ENCODE data around the gene NR2C1. TPM values are rescaled to one million over a fixed set of nuclear protein-coding genes. Genes with fewer than 3 reads are reported as not detected.
A peak's percentile ranks its signal among the peaks of the same experiment; 100 is the strongest.

The NR2C1 gene
- total RNA-seq, 2 experiments from 2014 or later = 19.8 to 24.6 TPM

- DNase-seq = no peak
- no peaks in the 10 kb centered on the region for H3K27me3 Mint-ChIP-seq (ENCODE audit: low read depth)
- peaks cover 12% of the 10 kb centered on the region for H3K4me1 Mint-ChIP-seq (ENCODE audit: low read depth)
- no peak overlapping the region for H3K27ac Mint-ChIP-seq
- peaks cover 20% of the 10 kb centered on the region for H3K36me3 Mint-ChIP-seq (ENCODE audit: low read depth)
- H3K4me3 Mint-ChIP-seq = no peak overlapping the region
- H3K9me3 Mint-ChIP-seq = no peaks in the 10 kb centered on the region
- CTCF ChIA-PET = interaction anchor here (0.9 kb wide), 1 partner anchor 38 kb away, joined by 3 read pairs; the partner anchor contains the start of gene NR2C1
- intact Hi-C loops (cut with micrococcal nuclease) = no loop called here
These were observed 38.7 kb downstream of the NR2C1 start for GRCh38 chr12:95034750-95035149.

GRCh38 chr12:95022477-95022876, 50.9 kb downstream of the NR2C1 start:
- intact Hi-C loops (cut with micrococcal nuclease) = no loop called here
- Mint-ChIP-seq H3K4me1 (ENCODE audit: low read depth) (no peaks in the 10 kb centered on the region), H3K27me3 (ENCODE audit: low read depth) (no peaks in the 10 kb centered on the region), H3K36me3 (ENCODE audit: low read depth) (peaks cover 13% of the 10 kb centered on the region), H3K27ac (no peak overlapping the region), H3K4me3 (no peak overlapping the region), H3K9me3 (no peaks in the 10 kb centered on the region)
- CTCF ChIA-PET = interaction anchor here (0.6 kb wide), 1 partner anchor 77 kb away, joined by 3 read pairs; no protein-coding TSS in a partner anchor
- no peak for DNase-seq

- H3K9me3 Mint-ChIP-seq = peaks cover 3% of the 10 kb centered on the region
- H3K4me1 Mint-ChIP-seq (ENCODE audit: low read depth) = peaks cover under 1% of the 10 kb centered on the region
- CTCF ChIA-PET = interaction anchor here (0.9 kb wide), 1 partner anchor 47 kb away, joined by 4 read pairs; no protein-coding TSS in a partner anchor
- no peaks in the 10 kb centered on the region for H3K27me3 Mint-ChIP-seq (ENCODE audit: low read depth)
- no peak overlapping the region for H3K4me3 Mint-ChIP-seq
- H3K36me3 Mint-ChIP-seq (ENCODE audit: low read depth) = peaks cover 11% of the 10 kb centered on the region
- DNase-seq = no peak
- H3K27ac Mint-ChIP-seq = no peak overlapping the region
- intact Hi-C loops (cut with micrococcal nuclease) = no loop called here
These were observed 55.9 kb downstream of the NR2C1 start for GRCh38 chr12:95017482-95017881.

- intact Hi-C loops (cut with micrococcal nuclease) = no loop called here
- peaks cover 9% of the 10 kb centered on the region for H3K36me3 Mint-ChIP-seq (ENCODE audit: low read depth)
- H3K4me1 Mint-ChIP-seq (ENCODE audit: low read depth) = peaks cover 4% of the 10 kb centered on the region
- peaks cover 3% of the 10 kb centered on the region for H3K9me3 Mint-ChIP-seq
- no peaks in the 10 kb centered on the region for H3K27me3 Mint-ChIP-seq (ENCODE audit: low read depth)
- no peak overlapping the region for H3K4me3 Mint-ChIP-seq
- DNase-seq = no peak
- CTCF ChIA-PET = no interaction called here
- H3K27ac Mint-ChIP-seq = no peak overlapping the region
These were observed 57.3 kb downstream of the NR2C1 start for GRCh38 chr12:95016120-95016519.

GRCh38 chr12:95014554-95014953, 58.9 kb downstream of the NR2C1 start:
- Mint-ChIP-seq H3K27ac (no peak overlapping the region), H3K9me3 (peaks cover 3% of the 10 kb centered on the region), H3K27me3 (ENCODE audit: low read depth) (no peaks in the 10 kb centered on the region), H3K4me1 (ENCODE audit: low read depth) (peaks cover 4% of the 10 kb centered on the region), H3K4me3 (no peak overlapping the region), H3K36me3 (ENCODE audit: low read depth) (peaks cover 6% of the 10 kb centered on the region)
- no peak for DNase-seq
- CTCF ChIA-PET = interaction anchor here (0.6 to 0.7 kb wide), 2 partner anchors 11 to 981 kb away, joined by 3 to 5 read pairs; partner anchors contain the start of genes HAL and NDUFA12
- intact Hi-C loops (cut with micrococcal nuclease) = no loop called here

- peaks cover 16% of the 10 kb centered on the region for H3K9me3 Mint-ChIP-seq
- no peaks in the 10 kb centered on the region for H3K27me3 Mint-ChIP-seq (ENCODE audit: low read depth)
- H3K36me3 Mint-ChIP-seq (ENCODE audit: low read depth) = peaks cover 17% of the 10 kb centered on the region
- no peak overlapping the region for H3K4me3 Mint-ChIP-seq
- DNase-seq = no peak
- intact Hi-C loops (cut with micrococcal nuclease) = loop anchor here (10.0 kb wide), 1 partner anchor 801 kb away; no protein-coding TSS in a partner anchor
- CTCF ChIA-PET = no interaction called here
- no peak overlapping the region for H3K27ac Mint-ChIP-seq
- H3K4me1 Mint-ChIP-seq (ENCODE audit: low read depth) = peaks cover 24% of the 10 kb centered on the region
These were observed 67.2 kb downstream of the NR2C1 start for GRCh38 chr12:95006206-95006605.

GRCh38 chr12:95004610-95005009, 68.8 kb downstream of the NR2C1 start:
- CTCF ChIA-PET = interaction anchor here (0.6 kb wide), 1 partner anchor 359 kb away, joined by 3 read pairs; no protein-coding TSS in a partner anchor
- intact Hi-C loops (cut with micrococcal nuclease) = loop anchor here (5.0 to 10.0 kb wide), 4 partner anchors 362 to 800 kb away; partner anchors contain the start of gene CEP83
- H3K27ac Mint-ChIP-seq = peak overlapping the region; percentile 86

GRCh38 chr12:95003921-95004272, 69.5 kb downstream of the NR2C1 start:
- no peak for DNase-seq
- Mint-ChIP-seq H3K4me1 (ENCODE audit: low read depth) (peaks cover 46% of the 10 kb centered on the region), H3K9me3 (peaks cover 16% of the 10 kb centered on the region), H3K27me3 (ENCODE audit: low read depth) (no peaks in the 10 kb centered on the region), H3K27ac (peak overlapping the region; percentile 86), H3K4me3 (peak overlapping the region; percentile 89), H3K36me3 (ENCODE audit: low read depth) (peaks cover 32% of the 10 kb centered on the region)
- intact Hi-C loops (cut with micrococcal nuclease) = loop anchor here (1.0 to 10.0 kb wide), 12 partner anchors 16 to 1191 kb away; partner anchors contain the start of genes CEP83, ELK3, FGD6 and METAP2
- CTCF ChIA-PET = interaction anchor here (0.6 to 1.4 kb wide), 6 partner anchors 11 to 531 kb away, joined by 3 to 4 read pairs (median 3); no protein-coding TSS in a partner anchor

More at GRCh38 chr12:95004610-95005009, 68.8 kb downstream of the NR2C1 start:
- no peak for DNase-seq
- Mint-ChIP-seq H3K9me3 (peaks cover 16% of the 10 kb centered on the region), H3K4me1 (ENCODE audit: low read depth) (peaks cover 39% of the 10 kb centered on the region), H3K4me3 (peak overlapping the region; percentile 89), H3K36me3 (ENCODE audit: low read depth) (peaks cover 25% of the 10 kb centered on the region), H3K27me3 (ENCODE audit: low read depth) (no peaks in the 10 kb centered on the region)

GRCh38 chr12:95003213-95003920, 70.1 kb downstream of the NR2C1 start, which contains the start of gene NDUFA12:
Gene NDUFA12 (minus strand): TSS chr12:95003697. CDS start chr12:95003680, 17 bp downstream.
- intact Hi-C loops (cut with micrococcal nuclease) = loop anchor here (1.0 to 10.0 kb wide), 12 partner anchors 15 to 1191 kb away; partner anchors contain the start of genes CEP83, ELK3, FGD6 and METAP2
- no peaks in the 10 kb centered on the region for H3K27me3 Mint-ChIP-seq (ENCODE audit: low read depth)
- H3K27ac Mint-ChIP-seq = peak within 1 kb of the TSS; percentile 86
- peak within 1 kb of the TSS; percentile 89 for H3K4me3 Mint-ChIP-seq
- H3K9me3 Mint-ChIP-seq = peaks cover 15% of the 10 kb centered on the region
- peaks cover 51% of the 10 kb centered on the region for H3K4me1 Mint-ChIP-seq (ENCODE audit: low read depth)
- CTCF ChIA-PET = interaction anchor here (0.7 to 1.4 kb wide), 3 partner anchors 11 to 532 kb away, joined by 3 to 4 read pairs (median 3); no protein-coding TSS in a partner anchor
- DNase-seq = peak; percentile 97
- peaks cover 35% of the 10 kb centered on the region for H3K36me3 Mint-ChIP-seq (ENCODE audit: low read depth)

- CTCF ChIA-PET = interaction anchor here (0.6 to 1.4 kb wide), 2 partner anchors 532 to 637 kb away, joined by 3 to 4 read pairs; no protein-coding TSS in a partner anchor
- H3K4me3 Mint-ChIP-seq = peak overlapping the region; percentile 89
- H3K9me3 Mint-ChIP-seq = peaks cover 11% of the 10 kb centered on the region
- H3K36me3 Mint-ChIP-seq (ENCODE audit: low read depth) = peaks cover 37% of the 10 kb centered on the region
- H3K27me3 Mint-ChIP-seq (ENCODE audit: low read depth) = no peaks in the 10 kb centered on the region
- H3K4me1 Mint-ChIP-seq (ENCODE audit: low read depth) = peaks cover 55% of the 10 kb centered on the region
- no peak for DNase-seq
- intact Hi-C loops (cut with micrococcal nuclease) = loop anchor here (1.0 to 10.0 kb wide), 12 partner anchors 14 to 1192 kb away; partner anchors contain the start of genes CEP83, ELK3, FGD6 and METAP2
- peak overlapping the region; percentile 86 for H3K27ac Mint-ChIP-seq
These were observed 70.7 kb downstream of the NR2C1 start for GRCh38 chr12:95002754-95003153.

GRCh38 chr12:94998326-94998725, 75.1 kb downstream of the NR2C1 start:
- CTCF ChIA-PET = no interaction called here
- peaks cover 30% of the 10 kb centered on the region for H3K36me3 Mint-ChIP-seq (ENCODE audit: low read depth)
- intact Hi-C loops (cut with micrococcal nuclease) = no loop called here
- no peak overlapping the region for H3K27ac Mint-ChIP-seq
- H3K9me3 Mint-ChIP-seq = no peaks in the 10 kb centered on the region
- no peak for DNase-seq
- H3K27me3 Mint-ChIP-seq (ENCODE audit: low read depth) = no peaks in the 10 kb centered on the region
- H3K4me3 Mint-ChIP-seq = no peak overlapping the region
- H3K4me1 Mint-ChIP-seq (ENCODE audit: low read depth) = peaks cover 46% of the 10 kb centered on the region

- intact Hi-C loops (cut with micrococcal nuclease) = no loop called here
- H3K36me3 Mint-ChIP-seq (ENCODE audit: low read depth) = peaks cover 31% of the 10 kb centered on the region
- CTCF ChIA-PET = interaction anchor here (0.7 kb wide), 1 partner anchor 541 kb away, joined by 3 read pairs; no protein-coding TSS in a partner anchor
- H3K4me3 Mint-ChIP-seq = no peak overlapping the region
- H3K9me3 Mint-ChIP-seq = no peaks in the 10 kb centered on the region
- DNase-seq = no peak
- no peak overlapping the region for H3K27ac Mint-ChIP-seq
- H3K27me3 Mint-ChIP-seq (ENCODE audit: low read depth) = no peaks in the 10 kb centered on the region
- peaks cover 44% of the 10 kb centered on the region for H3K4me1 Mint-ChIP-seq (ENCODE audit: low read depth)
These were observed 75.7 kb downstream of the NR2C1 start for GRCh38 chr12:94997726-94998125.
